Jurkat, Clone E6-1 (cell line): ENCODE measurements around the gene TACC2.

Source experiments
- DNase-seq: peaks from one replicate; pipeline ENCODE4 v3.0.0-alpha.2; 2011; ENCODE audit warnings: low read depth, low spot score
- H3K4me3 ChIP-seq: 2 replicates; pipeline ENCODE4 v1.5.1; 2011; ENCODE audit warnings: mild to moderate bottlenecking, low read length, control low read depth, moderate library complexity

Gene TACC2

GRCh38 chr10:122244001-122244975, 255.3 kb downstream of the TACC2 start:
- DNase-seq, result no peak
- H3K4me3 ChIP-seq, result no peak overlapping the region

GRCh38 chr10:122245136-122245535, 256.2 kb downstream of the TACC2 start:
- no peak for DNase-seq

GRCh38 chr10:122245897-122246296, 256.9 kb downstream of the TACC2 start:
- H3K4me3 ChIP-seq, result no peak overlapping the region
- DNase-seq, result no peak

More at GRCh38 chr10:122245136-122245535, 256.2 kb downstream of the TACC2 start:
- no peak overlapping the region for H3K4me3 ChIP-seq

- no peak overlapping the region for H3K4me3 ChIP-seq
- DNase-seq, result no peak
Measured at GRCh38 chr10:122246830-122247520, 258.0 kb downstream of the TACC2 start.

- H3K4me3 ChIP-seq, result no peak overlapping the region
- DNase-seq, result no peak
Measured at GRCh38 chr10:122248356-122249302, 259.7 kb downstream of the TACC2 start.

GRCh38 chr10:122249303-122249850, 260.4 kb downstream of the TACC2 start:
- H3K4me3 ChIP-seq, result no peak overlapping the region

GRCh38 chr10:122249991-122250750, 261.2 kb downstream of the TACC2 start:
- DNase-seq, result no peak

More at GRCh38 chr10:122249303-122249850, 260.4 kb downstream of the TACC2 start:
- DNase-seq, result no peak

GRCh38 chr10:122251459-122252255, 262.7 kb downstream of the TACC2 start:
- no peak overlapping the region for H3K4me3 ChIP-seq
- DNase-seq, result no peak

More at GRCh38 chr10:122249991-122250750, 261.2 kb downstream of the TACC2 start:
- no peak overlapping the region for H3K4me3 ChIP-seq

- no peak overlapping the region for H3K4me3 ChIP-seq
- DNase-seq, result no peak
Measured at GRCh38 chr10:122252805-122253204, 263.8 kb downstream of the TACC2 start.

GRCh38 chr10:122253605-122254004, 264.6 kb downstream of the TACC2 start:
- H3K4me3 ChIP-seq, result no peak overlapping the region
- DNase-seq, result no peak

- H3K4me3 ChIP-seq, result no peak overlapping the region
- DNase-seq, result no peak
Measured at GRCh38 chr10:122254831-122255230, 265.9 kb downstream of the TACC2 start.

GRCh38 chr10:122255509-122256301, 266.7 kb downstream of the TACC2 start:
- no peak overlapping the region for H3K4me3 ChIP-seq
- DNase-seq, result no peak

GRCh38 chr10:122257041-122257440, 268.1 kb downstream of the TACC2 start:
- H3K4me3 ChIP-seq, result no peak overlapping the region
- no peak for DNase-seq

- DNase-seq, result no peak
- H3K4me3 ChIP-seq, result no peak overlapping the region
Measured at GRCh38 chr10:122258136-122259074, 269.4 kb downstream of the TACC2 start.

- no peak overlapping the region for H3K4me3 ChIP-seq
- DNase-seq, result no peak
Measured at GRCh38 chr10:122259075-122259466, 270.1 kb downstream of the TACC2 start.

GRCh38 chr10:122261584-122261983, 272.6 kb downstream of the TACC2 start:
- no peak for DNase-seq
- H3K4me3 ChIP-seq, result no peak overlapping the region
